CD4-positive, alpha-beta T cell treated with Interleukin-4 for 4 hours (primary cell): Measurements from ENCODE around the gene LPIN2.
"Not testable (repeated sequence)": the region's sequence is repeated elsewhere in the genome, so short reads cannot be mapped to it uniquely, and the experiment has no call there.

ENCODE experiments used
- DNase-seq: peaks from one replicate; pipeline ENCODE4 v3.0.0-alpha.2; 2020

The LPIN2 gene

DNA sequence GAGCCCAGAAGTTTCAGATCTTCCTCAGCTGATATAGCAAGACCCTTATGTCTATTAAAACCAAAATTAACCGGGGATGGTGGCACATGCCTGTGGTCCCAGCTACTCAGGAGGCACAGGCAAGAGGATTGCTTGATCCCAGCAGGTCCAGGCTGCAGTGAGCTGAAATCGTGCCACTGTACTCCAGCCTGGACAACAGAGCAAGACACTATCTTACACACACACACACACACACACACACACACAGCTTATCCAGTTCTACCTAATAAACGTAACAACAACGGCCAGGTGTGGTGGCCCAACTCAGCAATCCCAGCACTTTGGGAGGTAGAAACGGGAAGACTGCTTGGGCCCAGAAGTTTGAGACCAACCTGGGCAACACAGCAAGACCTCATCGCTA, 7.5 kb downstream of the LPIN2 start:
- no peak for DNase-seq

DNA sequence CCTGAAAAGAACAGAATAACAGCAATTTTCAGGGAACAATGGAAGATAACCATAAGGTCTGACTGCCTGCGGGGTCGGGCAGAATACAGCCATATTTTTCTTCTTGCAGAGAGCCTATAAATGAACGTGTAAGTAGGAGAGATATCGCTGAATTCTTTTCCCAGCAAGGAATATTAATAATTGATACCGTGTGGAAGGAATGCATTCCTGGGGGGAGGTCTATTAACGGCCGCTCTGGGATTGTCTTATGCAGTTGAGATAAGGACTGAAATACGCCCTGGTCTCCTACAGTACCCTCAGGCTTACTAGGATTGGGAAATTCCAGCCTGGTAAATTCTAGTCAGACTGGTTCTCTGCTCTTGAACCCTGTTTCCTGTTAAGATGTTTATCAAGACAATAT, 9.2 kb downstream of the LPIN2 start:
- not testable (repeated sequence) for DNase-seq

DNA sequence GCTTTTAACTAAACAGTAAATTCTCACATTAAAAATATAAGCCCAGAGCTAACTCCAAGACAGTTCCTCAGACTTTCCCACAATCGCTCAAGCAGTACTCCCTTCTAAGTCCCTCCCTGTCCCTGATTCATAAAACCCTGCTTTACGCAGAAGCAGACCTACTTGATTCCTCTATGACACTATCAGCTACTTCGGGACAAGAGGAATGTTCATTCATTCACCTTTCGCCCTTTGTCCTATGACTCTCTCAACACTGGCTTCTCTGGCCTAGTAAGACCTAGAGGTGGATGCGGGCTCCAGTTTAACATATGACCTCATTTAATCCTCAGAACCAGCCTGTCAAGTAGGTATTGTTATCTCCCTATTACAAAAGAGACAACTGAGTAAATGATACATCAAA, 10.2 kb downstream of the LPIN2 start:
- no peak for DNase-seq

DNA sequence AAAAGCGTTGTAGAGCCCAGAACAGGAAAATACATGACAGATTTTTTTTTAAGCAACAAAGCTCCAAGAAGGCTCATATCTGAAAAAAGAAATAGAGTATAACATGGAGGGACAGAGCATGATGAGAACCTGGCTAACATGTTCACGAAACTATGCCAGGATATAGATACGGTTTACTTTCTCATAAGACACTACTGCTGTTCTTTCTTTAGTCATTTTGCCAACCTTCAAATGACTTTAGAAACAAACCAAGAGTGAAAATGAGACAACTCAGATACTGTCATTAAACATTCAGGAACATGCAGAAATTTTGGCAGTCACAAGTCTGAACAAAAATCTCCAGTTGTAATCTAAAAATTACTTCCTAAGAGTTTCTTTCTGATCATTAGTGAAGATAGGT, 14.3 kb downstream of the LPIN2 start:
- DNase-seq = no peak

DNA sequence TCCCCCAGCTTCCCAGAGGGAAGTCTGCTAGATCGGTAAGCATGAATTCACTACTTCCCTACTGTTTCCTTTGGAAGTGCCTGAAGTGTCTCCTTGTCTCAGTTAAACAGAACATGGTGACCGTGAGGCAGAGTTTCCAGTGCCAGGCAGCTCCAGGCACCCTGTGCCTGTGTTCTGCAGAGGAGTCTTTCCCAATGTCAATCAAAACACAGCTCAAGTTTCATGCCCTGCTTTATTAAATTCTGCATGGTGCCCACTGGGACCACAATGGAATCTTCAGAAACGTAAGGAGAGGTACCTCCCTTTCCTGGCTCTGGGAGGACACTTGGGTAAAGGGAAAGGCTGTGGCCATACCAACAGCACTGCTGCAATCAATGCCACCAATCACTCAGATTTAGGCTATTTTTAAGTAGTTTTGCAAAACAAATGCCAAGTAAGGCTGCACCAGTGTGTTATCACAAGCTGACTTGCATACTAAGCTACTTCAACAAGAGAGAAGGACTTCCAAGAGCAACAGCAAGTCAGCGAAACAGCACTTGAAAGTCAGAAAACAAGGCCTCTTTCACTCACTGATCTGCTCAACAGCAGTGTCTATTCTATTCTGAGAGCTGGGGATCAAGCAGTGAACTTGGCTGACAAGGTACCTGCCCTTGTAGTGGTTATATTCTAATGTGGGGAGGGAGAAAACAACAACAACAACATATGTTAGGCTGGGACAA, 14.9 kb downstream of the LPIN2 start:
- no peak for DNase-seq

DNA sequence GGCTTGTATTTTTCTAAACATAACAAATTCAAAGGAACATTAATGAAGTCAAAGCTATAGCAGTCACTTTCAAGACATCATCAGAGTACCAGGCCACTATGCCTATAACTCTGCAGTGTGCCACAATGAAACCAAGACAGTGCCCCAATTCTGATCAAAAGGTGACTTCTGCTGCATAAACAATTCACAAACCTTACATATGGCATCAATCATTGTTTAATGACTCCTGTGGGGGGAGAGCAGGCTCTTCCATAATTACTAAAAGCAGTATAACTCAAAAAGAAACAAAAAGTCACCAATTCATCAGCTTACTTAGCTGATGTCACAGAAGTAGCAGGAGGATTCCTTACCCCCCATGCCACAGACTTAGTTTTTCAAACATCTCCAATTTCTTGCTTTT, 15.5 kb downstream of the LPIN2 start:
- no peak for DNase-seq

DNA sequence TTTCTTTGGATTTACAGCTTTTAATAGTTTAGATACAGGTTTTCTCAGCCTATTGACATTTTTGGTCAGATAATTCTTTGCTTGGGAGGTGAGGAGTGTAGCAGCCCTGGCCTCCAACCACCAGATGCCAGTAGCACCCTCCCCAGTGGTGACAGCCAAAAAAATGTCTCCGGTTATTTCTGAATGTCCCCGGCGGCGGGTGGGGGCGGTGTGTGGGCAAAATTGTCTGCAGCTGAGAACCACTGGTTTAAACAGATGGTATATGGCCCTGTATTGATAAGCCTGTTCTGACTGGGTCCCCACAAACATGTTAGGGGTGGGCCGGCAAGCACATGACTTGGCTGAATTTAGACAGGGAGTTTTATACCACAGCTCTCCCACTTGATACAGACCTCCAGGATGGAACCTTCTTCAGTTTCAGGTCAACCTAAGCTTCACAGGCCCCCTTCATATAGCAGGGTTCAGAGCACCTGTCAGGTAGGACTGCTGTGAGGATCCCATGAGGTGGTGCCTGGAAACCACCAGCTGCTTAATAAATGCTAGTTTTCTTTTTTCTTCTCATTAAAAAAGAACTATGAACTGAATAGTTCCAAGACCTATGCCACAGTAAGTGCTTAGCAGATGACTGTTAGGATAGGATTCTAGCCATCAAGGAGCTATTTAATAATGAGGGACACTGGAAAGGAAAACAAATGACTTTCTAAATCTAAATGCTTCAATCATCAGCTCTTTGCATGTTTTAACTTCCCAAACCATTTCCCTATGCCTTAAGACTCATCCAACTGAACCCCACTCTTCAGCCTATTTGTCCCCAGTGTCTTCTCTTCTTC, 18.1 kb downstream of the LPIN2 start:
- DNase-seq = peak; percentile 77

DNA sequence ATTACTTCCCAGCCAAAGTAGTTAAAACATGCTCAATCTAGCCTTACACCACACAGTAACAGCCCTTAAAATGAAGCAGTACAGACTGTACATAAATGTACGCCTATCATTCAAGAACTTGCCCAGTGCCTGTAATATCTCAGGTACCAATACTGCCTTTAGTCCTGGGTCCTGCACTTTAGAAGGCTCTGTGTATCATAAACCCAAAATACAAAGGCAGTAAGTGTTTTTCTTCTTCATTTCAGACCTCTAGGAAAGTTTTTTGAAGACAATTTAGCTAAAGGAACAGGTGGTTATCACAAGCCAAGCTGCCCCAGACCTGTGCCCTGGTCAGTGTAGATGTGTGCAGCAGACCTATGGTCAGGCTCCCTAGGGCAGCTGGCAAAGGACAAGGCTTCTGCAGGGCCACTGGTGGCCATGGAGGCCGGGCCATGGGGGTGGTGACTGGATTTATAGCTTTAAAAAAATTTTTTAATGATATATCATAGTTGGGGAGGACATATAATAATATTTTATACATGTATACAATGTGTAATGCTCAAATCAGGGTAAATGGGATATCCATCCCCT, 18.8 kb downstream of the LPIN2 start:
- DNase-seq = no peak

DNA sequence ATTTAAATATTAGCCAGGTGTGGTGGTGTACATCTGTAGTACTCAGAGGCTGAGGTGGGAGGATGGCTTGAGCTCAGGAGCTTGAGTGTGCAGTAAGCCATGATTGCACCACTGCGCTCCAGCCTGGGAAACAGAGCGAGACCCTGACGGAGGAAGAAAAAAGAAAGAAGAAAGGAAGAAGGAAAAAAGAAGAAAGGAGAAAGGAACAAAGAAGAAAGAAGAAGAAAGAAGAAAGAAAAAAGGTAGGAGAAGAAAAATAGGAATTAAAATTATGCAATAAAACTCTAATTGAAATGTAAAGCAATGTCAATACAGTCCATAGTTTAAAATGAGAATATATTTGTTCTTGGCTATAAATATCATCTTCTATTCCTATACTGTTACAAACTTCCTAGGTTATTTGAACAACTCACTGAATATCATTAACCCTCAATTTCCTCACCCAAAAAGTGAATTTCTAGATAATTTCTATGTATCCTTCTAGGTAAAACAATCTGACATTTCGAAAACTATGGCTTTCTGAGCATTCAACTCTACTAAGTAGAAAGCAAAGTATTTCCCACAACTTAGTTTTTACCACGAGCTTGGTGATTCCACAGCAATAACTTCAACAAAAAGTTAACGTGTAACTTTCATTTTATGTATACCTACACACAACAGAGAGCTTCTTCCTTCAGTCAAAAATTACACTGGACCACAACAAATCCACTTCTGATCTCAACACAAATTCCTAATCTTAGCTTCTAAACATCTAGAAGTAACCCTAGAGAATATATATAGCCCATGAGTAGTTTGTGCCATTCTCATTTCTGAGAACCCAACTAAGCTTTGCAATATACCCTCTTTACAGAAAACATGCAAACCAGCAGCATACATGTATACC, 19.7 kb downstream of the LPIN2 start:
- no peak for DNase-seq

DNA sequence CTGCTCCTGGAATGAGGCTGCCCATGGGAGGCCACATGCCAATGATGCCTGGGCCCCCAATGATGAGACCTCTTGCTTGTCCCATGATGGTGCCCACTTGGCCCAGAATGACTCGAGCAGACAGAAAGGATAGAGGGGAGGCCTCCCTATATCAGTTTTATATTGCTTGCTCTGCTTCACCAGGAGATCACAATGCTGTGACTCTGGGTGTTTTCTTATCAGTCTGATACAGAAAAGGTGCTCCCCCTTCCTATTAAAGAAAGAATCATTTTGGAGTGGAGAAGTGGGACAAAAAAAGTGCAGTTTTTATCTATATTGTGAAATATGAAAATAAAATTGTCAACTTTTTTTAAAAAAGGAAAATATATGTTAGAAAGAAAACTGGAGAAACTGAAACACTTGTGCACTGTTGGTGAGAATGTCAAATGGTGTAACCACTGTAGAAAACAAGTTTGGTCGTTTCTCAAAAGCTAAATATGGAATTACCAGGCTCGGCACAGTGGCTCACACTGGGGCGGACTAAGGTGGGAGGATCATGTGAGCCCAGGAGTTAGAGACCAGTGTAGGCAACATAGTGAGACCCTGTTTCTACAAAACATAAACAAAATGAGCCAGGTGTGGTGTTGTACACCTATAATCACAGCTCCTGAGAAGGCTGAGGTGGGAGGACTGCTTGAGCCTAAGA, 21.8 kb downstream of the LPIN2 start:
- DNase-seq = no peak

DNA sequence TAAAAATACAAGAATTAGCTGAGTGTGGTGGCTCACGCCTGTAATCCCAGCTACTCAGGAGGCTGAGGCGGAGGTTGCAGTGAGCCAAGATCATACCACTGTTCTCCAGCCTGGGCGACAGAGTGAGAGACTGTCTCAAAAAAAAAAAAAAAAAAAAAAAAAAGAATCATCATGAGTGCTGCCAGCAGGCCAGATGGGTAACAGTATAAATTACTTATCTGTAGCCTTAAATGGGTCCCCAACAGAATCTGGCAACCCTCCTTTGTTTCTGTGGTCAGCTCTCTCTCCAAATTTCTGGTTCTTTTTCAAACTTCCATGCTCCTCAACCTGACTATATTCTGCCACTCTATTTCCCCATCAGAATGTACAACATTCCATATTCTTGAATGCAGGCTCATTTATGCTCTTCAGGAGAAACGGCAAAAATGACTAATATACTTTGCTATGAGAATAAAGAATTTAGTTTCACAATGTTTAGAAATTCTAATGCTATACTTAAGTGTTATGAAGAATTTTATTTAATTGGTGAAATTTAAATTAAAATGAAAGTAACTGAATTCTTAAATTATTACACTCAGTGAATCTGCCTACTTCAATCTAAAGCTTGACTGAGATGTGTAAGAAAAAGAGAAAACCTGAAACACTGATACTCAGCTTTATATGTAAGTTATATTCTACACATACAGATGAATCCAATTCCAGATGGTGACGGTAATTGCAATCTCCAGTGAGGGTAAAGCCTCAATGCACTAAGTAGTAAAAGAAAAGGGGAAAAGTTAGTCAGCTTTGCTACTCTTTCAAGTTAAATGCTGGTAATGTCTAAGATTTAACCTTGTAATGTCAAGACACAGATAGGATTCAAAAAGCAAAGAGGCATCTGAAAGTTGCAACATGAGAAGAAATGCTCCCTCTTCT, 24.8 kb downstream of the LPIN2 start:
- no peak for DNase-seq

DNA sequence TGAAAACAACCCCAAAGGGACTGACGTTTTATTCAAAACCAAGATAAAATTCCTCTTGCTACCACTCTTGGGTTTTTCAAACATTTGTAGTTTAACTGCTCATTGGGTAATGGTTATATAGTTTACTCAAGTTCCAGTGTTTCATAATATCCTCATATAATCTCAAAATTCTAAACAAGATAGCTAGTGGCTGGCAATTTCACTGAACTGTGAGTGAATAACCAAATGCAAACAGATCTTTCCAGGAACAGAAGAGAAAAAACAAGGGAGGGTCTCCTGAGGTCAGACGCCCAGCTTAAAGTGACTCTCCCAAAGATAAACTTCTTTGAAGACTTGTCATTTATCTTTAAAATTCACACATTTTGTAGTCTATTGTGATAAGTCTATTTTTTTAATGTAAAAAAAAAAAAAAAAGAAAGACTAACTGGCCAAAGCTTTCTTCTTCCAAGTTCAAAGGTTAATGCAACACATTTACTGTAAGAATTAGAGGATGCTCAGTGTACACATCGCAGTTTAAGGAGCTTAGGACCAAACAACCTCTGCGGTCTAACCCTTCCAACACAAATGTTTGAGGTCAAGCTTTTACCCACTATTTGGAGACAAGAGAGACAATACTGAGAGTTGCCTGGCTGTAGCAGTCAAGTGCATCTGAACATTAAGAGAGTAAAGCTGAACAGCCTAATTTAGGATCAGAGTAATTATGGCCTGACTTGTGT, 26.6 kb downstream of the LPIN2 start:
- no peak for DNase-seq

DNA sequence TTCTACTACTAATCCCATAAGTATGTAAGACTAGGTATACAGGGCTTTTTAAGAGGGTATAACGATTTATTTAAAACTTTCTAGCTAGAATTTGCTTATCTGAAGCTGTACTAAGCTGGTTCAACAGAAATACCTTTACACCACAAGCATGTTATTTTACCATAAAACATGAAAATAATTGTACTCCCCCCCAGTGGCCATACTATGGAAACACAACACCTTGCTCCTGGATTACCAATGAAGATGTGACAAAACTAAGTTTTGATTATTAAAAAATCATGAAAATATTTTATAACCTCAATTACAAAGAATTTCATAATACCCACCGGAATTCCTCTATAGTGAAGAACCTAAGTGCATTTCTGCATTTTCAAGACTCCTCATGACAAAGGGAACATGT, 27.3 kb downstream of the LPIN2 start:
- DNase-seq = peak; percentile 78

DNA sequence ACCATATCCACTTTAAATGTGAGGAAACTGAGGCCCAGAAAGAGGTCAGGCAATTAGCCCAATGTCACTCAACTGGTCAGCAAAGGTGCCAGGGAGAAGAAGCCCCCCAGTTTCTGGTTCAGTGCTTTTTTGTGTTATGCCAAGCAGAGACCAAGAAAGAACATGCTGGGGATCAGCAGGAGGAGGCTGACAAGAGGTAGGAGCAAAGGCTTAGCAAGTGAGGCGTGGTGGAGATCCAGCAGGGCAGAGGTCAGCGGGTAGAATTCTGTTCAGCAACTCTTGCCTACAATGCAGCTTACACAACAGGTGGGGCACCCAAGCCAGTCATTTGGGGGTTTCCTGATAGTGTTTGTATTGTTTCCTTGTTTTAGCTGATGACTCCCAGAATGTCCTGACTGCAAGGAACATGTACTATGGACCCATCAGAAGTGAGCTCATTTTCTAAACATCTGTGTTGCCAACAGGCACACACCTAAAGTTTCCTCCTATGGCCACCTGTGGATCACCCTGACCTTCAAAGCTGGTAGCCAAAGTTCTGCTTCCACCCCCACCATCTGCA, 28.2 kb downstream of the LPIN2 start:
- no peak for DNase-seq

DNA sequence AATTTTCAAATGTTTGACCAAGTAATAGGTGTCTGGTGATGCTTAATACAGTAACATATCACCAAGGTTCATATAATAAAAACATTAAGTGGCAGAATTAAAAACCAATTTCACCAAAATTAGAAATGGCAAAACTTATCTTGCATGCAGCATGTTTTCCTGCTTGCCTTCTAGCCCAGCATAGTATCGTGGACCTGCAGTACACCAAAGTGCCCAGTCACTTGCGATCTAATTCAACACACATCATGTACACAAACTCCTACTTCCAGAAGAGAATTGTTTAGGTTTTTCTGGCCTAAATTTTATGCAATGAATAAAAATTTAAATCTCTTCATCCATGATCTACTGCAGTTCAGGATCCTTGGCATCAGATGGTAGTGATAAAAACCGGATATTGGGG, 28.9 kb downstream of the LPIN2 start:
- no peak for DNase-seq

DNA sequence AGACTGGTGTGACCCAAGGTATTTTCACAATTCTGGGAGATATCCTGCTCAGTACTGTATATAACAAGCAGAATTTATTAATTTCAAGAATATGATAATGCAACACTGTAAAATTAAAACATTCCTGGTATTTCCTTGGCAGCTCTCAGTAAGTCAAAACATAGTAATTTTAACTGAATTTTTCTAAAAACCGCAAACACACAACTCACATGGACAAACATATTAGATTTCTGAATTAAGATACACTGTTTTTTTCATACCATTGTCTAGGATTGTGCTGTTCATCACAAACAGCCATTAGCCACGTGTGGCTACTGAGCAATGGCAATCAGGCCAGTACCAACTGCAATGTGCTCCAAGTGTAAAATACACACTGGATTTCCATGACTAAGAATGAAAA, 29.6 kb downstream of the LPIN2 start:
- DNase-seq = no peak

DNA sequence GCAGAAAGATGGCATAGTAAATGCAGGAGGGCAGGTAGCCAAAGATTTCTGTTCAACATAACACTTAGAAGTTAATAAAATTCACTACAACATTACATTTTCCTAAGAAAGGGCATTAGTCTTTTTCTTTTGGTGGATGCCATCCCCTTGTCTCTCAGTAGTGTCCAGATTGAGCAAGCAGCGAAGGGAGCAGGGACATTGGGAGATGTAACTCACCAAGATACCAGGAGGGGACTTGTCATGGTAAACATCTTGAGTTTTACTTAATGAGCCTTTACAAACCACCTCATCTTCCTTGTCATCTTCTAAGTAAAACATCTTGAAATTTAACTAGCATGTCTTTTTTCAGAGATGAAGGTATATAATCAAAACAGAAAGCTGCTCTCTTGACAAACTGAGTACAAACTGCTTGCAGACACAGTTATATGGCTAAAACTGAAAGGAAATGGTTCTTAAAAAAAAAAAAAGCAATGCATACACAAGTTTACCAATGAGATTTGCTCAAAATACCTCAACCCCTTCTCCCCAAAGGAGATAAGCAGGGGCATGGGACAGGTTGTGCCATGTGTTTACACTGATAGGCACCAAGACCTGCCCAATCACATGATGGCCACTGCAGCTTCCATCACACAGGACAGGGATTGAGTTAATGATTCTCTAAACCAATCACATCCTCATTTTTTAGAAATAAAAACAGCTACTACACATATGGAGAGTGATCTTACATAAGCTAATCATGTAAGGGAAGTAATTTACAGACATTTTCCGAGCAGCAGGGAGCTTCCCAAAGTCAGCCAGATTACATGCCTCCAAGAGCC, 30.3 kb downstream of the LPIN2 start:
- peak; percentile 45 for DNase-seq

DNA sequence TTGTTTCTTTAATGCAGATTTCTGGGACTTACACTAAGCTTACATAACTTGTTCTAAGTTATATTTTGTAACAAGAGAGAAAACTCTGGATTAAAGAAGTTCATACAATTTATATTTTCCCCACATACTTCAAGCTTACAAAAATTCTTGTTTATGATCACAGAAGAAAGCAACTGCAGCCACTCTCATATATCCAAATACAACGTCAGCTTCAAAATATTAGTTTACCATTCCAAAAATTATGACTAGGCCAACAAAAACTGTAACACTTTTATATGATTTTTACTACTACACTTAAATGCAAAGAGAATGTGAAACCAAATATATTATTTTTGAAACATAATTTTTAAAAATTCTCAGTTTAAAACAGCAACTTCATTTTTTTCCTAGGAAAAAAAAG, 30.9 kb downstream of the LPIN2 start:
- no peak for DNase-seq

DNA sequence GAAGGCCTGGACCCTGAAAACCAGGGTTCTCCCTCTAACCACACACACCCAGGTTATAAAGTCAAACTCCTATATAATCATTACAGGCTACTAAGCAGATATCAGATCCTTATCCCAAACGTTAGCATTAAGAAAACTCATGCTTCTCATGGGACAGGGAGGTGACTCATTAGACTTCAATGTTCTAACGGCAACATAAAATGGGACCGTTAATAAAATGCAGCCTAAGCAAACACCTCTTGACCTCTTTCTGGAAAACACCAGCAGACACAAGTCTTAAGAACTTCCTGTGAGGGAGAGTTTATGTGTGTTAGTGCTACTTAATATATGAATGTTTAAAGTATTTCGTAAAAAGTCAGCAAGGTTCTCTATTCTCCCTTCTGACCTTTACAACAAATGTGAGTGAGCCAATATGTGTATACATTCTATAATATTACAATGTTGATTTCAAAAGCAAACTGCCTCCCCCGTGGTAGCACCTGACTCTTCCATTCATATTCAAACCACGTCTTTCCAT, 31.7 kb downstream of the LPIN2 start:
- DNase-seq = peak; percentile 70
